H1 (cell line): Measurements from ENCODE around the gene RASGRP3. TPM values are rescaled to one million over a fixed set of nuclear protein-coding genes. Genes with fewer than 3 reads are reported as not detected.

Source experiments
- CTCF ChIA-PET: fragments of 300-600 bp; sonication (Branson Sonifier 250); formaldehyde crosslinking; loops from one replicate; lab custom pipeline; 2021; ENCODE audit not compliant: partially characterized antibody; lab: Charles Lee
- POLR2A ChIA-PET: fragments of 300-600 bp; sonication (Branson Sonifier 250); formaldehyde crosslinking; loops from one replicate; lab custom pipeline; 2021; ENCODE audit warnings: inconsistent platforms; ENCODE audit not compliant: partially characterized antibody; lab: Charles Lee
- DNase-seq, 2 experiments: peaks; one replicate each; pipeline versions ENCODE4 v3.0.0 to v3.0.0-alpha.2; 2010 to 2022; ENCODE audit warnings: low spot score in 2 of 2, low read depth in 1 of 2, mixed read lengths in 1 of 2
- FAIRE-seq: peaks from 2 replicates; lab custom pipeline; 2011; peaks lifted over from hg19 to GRCh38; lab: Jason Lieb, UNC
- H2AFZ ChIP-seq: 2 replicates; pipeline ENCODE4 v1.8.1; 2012; ENCODE audit warnings: low read length, inconsistent platforms
- H2AK5ac ChIP-seq: 2 replicates; pipeline ENCODE4 v1.6.1; 2013; ENCODE audit warnings: low read depth, low read length
- H2BK120ac ChIP-seq: replicated peaks from 2 replicates; pipeline ENCODE3; 2013; ENCODE audit warnings: low read depth, low read length, inconsistent platforms
- H2BK12ac ChIP-seq: 2 replicates; pipeline ENCODE4 v1.6.1; 2013; ENCODE audit warnings: low read depth, low read length
- H2BK15ac ChIP-seq: 2 replicates; pipeline ENCODE4 v1.6.1; 2013; ENCODE audit warnings: low read length
- H2BK20ac ChIP-seq: 2 replicates; pipeline ENCODE4 v1.6.1; 2013; ENCODE audit warnings: low read length
- H2BK5ac ChIP-seq: 2 replicates; pipeline ENCODE4 v1.6.1; 2013; ENCODE audit warnings: low read depth, low read length
- H3K14ac ChIP-seq: 2 replicates; pipeline ENCODE4 v1.6.1; 2013; ENCODE audit warnings: inconsistent platforms; ENCODE audit not compliant: insufficient read length
- H3K18ac ChIP-seq: 2 replicates; pipeline ENCODE4 v1.6.1; 2013; ENCODE audit warnings: low read length; ENCODE audit errors: extremely low read depth
- H3K23ac ChIP-seq: 2 replicates; pipeline ENCODE4 v1.6.1; 2013; ENCODE audit warnings: inconsistent platforms; ENCODE audit not compliant: insufficient read length
- H3K23me2 ChIP-seq: 2 replicates; pipeline ENCODE4 v1.6.1; 2013; ENCODE audit warnings: low read depth, low read length
- H3K27ac ChIP-seq: 2 replicates; pipeline ENCODE4 v1.6.1; 2011; ENCODE audit warnings: low read depth, low read length, inconsistent platforms
- H3K27me3 ChIP-seq, 4 experiments: replicated peaks in 1 of 4; 1 replicate in 1 of 4; 2 replicates in 3 of 4; pipeline versions ENCODE4 v1.6.1 to v1.8.1; 2011 to 2013; ENCODE audit warnings: low read length in 3 of 4, mild to moderate bottlenecking in 3 of 4, inconsistent platforms in 2 of 4, mixed read lengths in 2 of 4, moderate library complexity in 1 of 4; ENCODE audit not compliant: control insufficient read depth in 3 of 4, insufficient read depth in 3 of 4; ENCODE audit errors: extremely low read depth in 1 of 4
- H3K36me3 ChIP-seq, 4 experiments: 2 replicates each; pipeline versions ENCODE4 v1.6.1 to v1.8.1; 2011 to 2013; ENCODE audit warnings: mild to moderate bottlenecking in 4 of 4, low read length in 3 of 4, moderate library complexity in 2 of 4, control low read depth in 1 of 4, inconsistent platforms in 1 of 4; ENCODE audit not compliant: insufficient read depth in 4 of 4, control insufficient read depth in 2 of 4
- H3K4ac ChIP-seq: replicated peaks from 2 replicates; pipeline ENCODE3; 2013; ENCODE audit warnings: low read length, low read depth, mixed read lengths, inconsistent platforms; ENCODE audit not compliant: insufficient read length
- H3K4me1 ChIP-seq, 4 experiments: replicated peaks in 1 of 4; 1 replicate in 1 of 4; 2 replicates in 3 of 4; pipeline versions ENCODE4 v1.6.1 to v1.8.1; 2011 to 2013; ENCODE audit warnings: low read length in 3 of 4, inconsistent platforms in 2 of 4, mixed read lengths in 1 of 4; ENCODE audit not compliant: insufficient read depth in 4 of 4, control insufficient read depth in 3 of 4
- H3K4me2 ChIP-seq, 2 experiments: 2 replicates each; pipeline versions ENCODE4 v1.6.1 to v1.8.1; 2011 to 2013; ENCODE audit warnings: low read depth in 2 of 2, low read length in 2 of 2, control low read depth in 1 of 2, inconsistent platforms in 1 of 2, mild to moderate bottlenecking in 1 of 2; ENCODE audit not compliant: insufficient read depth in 1 of 2
- H3K4me3 ChIP-seq, 4 experiments: fragments of 200-600, 300-600 bp in 1 of 4; sonication (generic), shearing (Covaris generic), sonication (Bioruptor Twin) in 1 of 4; 2 replicates each; pipeline versions ENCODE4 v1.5.1 to v1.8.1; 2011 to 2016; ENCODE audit warnings: low read length in 4 of 4, low read depth in 3 of 4, control low read depth in 2 of 4, inconsistent platforms in 2 of 4, mild to moderate bottlenecking in 2 of 4, mixed read lengths in 1 of 4, moderate library complexity in 1 of 4; ENCODE audit not compliant: insufficient read depth in 2 of 4; ENCODE audit errors: extremely low read depth in 1 of 4
- H3K56ac ChIP-seq: replicated peaks from 2 replicates; pipeline ENCODE3; 2013; ENCODE audit warnings: low read depth, mild to moderate bottlenecking, mixed read lengths, low read length, inconsistent platforms; ENCODE audit not compliant: insufficient read length
- H3K79me1 ChIP-seq: 2 replicates; pipeline ENCODE4 v1.6.1; 2013; ENCODE audit warnings: low read depth, low read length, control low read depth
- H3K79me2 ChIP-seq, 2 experiments: 2 replicates each; pipeline versions ENCODE4 v1.6.1 to v1.8.1; 2012 to 2013; ENCODE audit warnings: low read length in 2 of 2, mild to moderate bottlenecking in 2 of 2, inconsistent platforms in 1 of 2; ENCODE audit not compliant: insufficient read depth in 2 of 2, control insufficient read depth in 1 of 2
- H3K9ac ChIP-seq, 4 experiments: replicated peaks in 1 of 4; 1 replicate in 1 of 4; 2 replicates in 3 of 4; pipeline versions ENCODE4 v1.6.1 to v1.8.1; 2011 to 2013; ENCODE audit warnings: low read depth in 3 of 4, low read length in 3 of 4, control low read depth in 2 of 4, mild to moderate bottlenecking in 2 of 4, moderate library complexity in 2 of 4, inconsistent platforms in 1 of 4; ENCODE audit errors: extremely low read depth in 1 of 4
- H3K9me3 ChIP-seq, 2 experiments: 2 replicates each; pipeline versions ENCODE4 v1.6.1 to v1.8.1; 2012 to 2013; ENCODE audit warnings: mild to moderate bottlenecking in 2 of 2, moderate library complexity in 2 of 2, control low read depth in 1 of 2, inconsistent platforms in 1 of 2, low read depth in 1 of 2, low read length in 1 of 2, mixed read lengths in 1 of 2; ENCODE audit not compliant: insufficient read depth in 2 of 2
- H4K20me1 ChIP-seq, 2 experiments: replicated peaks in 1 of 2; 2 replicates each; pipeline versions ENCODE3 to v1.8.1; 2011 to 2013; ENCODE audit warnings: inconsistent platforms in 2 of 2, low read length in 2 of 2, mild to moderate bottlenecking in 1 of 2; ENCODE audit not compliant: insufficient read depth in 2 of 2, control insufficient read depth in 1 of 2
- H4K5ac ChIP-seq: 2 replicates; pipeline ENCODE4 v1.6.1; 2013; ENCODE audit warnings: low read length, low read depth, mixed read lengths, inconsistent platforms; ENCODE audit not compliant: insufficient read length
- H4K8ac ChIP-seq: 2 replicates; pipeline ENCODE4 v1.8.0; 2013; ENCODE audit warnings: mild to moderate bottlenecking, moderate library complexity, low read length, inconsistent platforms; ENCODE audit not compliant: insufficient read depth; ENCODE audit errors: extremely low read depth
- H4K91ac ChIP-seq: replicated peaks from 2 replicates; pipeline ENCODE3; 2013; ENCODE audit warnings: low read length, mixed read lengths, inconsistent platforms; ENCODE audit not compliant: insufficient read length
- BRCA1 ChIP-seq: IDR thresholded peaks from 2 replicates; pipeline ENCODE4 v1.6.1; 2012; ENCODE audit warnings: low read depth, low read length, improper control_type of control experiment
- CHD1 ChIP-seq: IDR thresholded peaks from 2 replicates; pipeline ENCODE4 v1.6.1; 2012; ENCODE audit warnings: low read depth, low read length, improper control_type of control experiment
- CHD2 ChIP-seq: IDR thresholded peaks from 2 replicates; pipeline ENCODE4 v1.6.1; 2012; ENCODE audit warnings: low read length, improper control_type of control experiment
- CREB1 ChIP-seq: IDR thresholded peaks from 2 replicates; pipeline ENCODE4 v1.6.1; 2012; ENCODE audit warnings: inconsistent platforms
- EGR1 ChIP-seq: IDR thresholded peaks from 2 replicates; pipeline ENCODE4 v1.6.1; 2011; ENCODE audit warnings: low read depth, low read length, borderline replicate concordance
- EP300 ChIP-seq, 2 experiments: IDR thresholded peaks; 1 replicate in 1 of 2; 2 replicates in 1 of 2; pipeline ENCODE4 v1.6.1; 2011 to 2012; ENCODE audit warnings: low read depth in 2 of 2, low read length in 2 of 2, mild to moderate bottlenecking in 2 of 2, borderline replicate concordance in 1 of 2, inconsistent platforms in 1 of 2, moderate library complexity in 1 of 2
- GABPA ChIP-seq: IDR thresholded peaks from 2 replicates; pipeline ENCODE4 v1.6.1; 2011; ENCODE audit warnings: mild to moderate bottlenecking, low read length, moderate library complexity, borderline replicate concordance; ENCODE audit not compliant: insufficient read depth
- KDM1A ChIP-seq: fragments of 200-600, 300-600 bp; sonication (generic); IDR thresholded peaks from 2 replicates; pipeline ENCODE4 v1.7.1; 2016; ENCODE audit warnings: mild to moderate bottlenecking, low read length, borderline replicate concordance
- NRF1 ChIP-seq: IDR thresholded peaks from 2 replicates; pipeline ENCODE4 v1.6.1; 2011; ENCODE audit warnings: mild to moderate bottlenecking, low read depth, low read length, improper control_type of control experiment
- POLR2A ChIP-seq, 2 experiments: IDR thresholded peaks; 1 replicate in 1 of 2; 2 replicates in 1 of 2; pipeline ENCODE4 v1.6.1; 2011; ENCODE audit warnings: low read depth in 2 of 2, low read length in 2 of 2, mild to moderate bottlenecking in 2 of 2; ENCODE audit errors: control extremely low read depth in 1 of 2
- SRF ChIP-seq: IDR thresholded peaks from 2 replicates; pipeline ENCODE4 v1.6.1; 2011; ENCODE audit warnings: mild to moderate bottlenecking, low read depth, low read length, moderate library complexity
- YY1 ChIP-seq: IDR thresholded peaks from 2 replicates; pipeline ENCODE4 v1.6.1; 2011; ENCODE audit warnings: low read depth, mild to moderate bottlenecking, low read length
- ZNF274 ChIP-seq: IDR thresholded peaks from 2 replicates; pipeline ENCODE4 v1.7.0; 2012; ENCODE audit warnings: low read length, borderline replicate concordance; ENCODE audit errors: extremely low read depth
- WGBS, 2 experiments: shearing (Covaris generic) in 1 of 2; methylation state at CpG; one replicate each; pipeline versions ENCODE4 v1.1.6 to v1.1.7; 2013 to 2015; ENCODE audit warnings: low lambda C conversion rate in 2 of 2, mixed read lengths in 2 of 2, inconsistent platforms in 1 of 2, low coverage in 1 of 2, missing lambda C conversion rate in 1 of 2; ENCODE audit not compliant: insufficient replicate concordance in 2 of 2, insufficient coverage in 1 of 2, insufficient read length in 1 of 2; ENCODE audit errors: extremely low coverage in 1 of 2, missing lambda C conversion rate in 1 of 2; 5-methylcytosine and 5-hydroxymethylcytosine counted together
- polyA plus RNA-seq, 7 experiments: library from polyadenylated mRNA; depleted of rRNA in 3 of 7; stranded (reverse) in 5 of 7; unstranded in 2 of 7; fragments of >200 nt in 5 of 7; fragments of 200-250 nt in 2 of 7; gene quantifications; 1 replicate in 5 of 7; 2 replicates in 1 of 7; 4 replicates in 1 of 7; pipeline versions ENCODE4 v1.2.1 to v1.2.3, GENCODE V29; 2011 to 2013; ENCODE audit warnings: missing spikeins in 2 of 7, mixed read lengths in 2 of 7
- total RNA-seq: library from RNA; stranded (reverse); fragmentation: NEBNext Ultra II Directional; extraction: Animal tissue kit (Norgen Biotek cat#: 25700); gene quantifications from 2 replicates; pipeline ENCODE4 v1.2.1, GENCODE V29; 2021
- TF ChIP-seq, protein P1 (sequence below): IDR thresholded peaks from 2 replicates; pipeline ENCODE4 v1.6.1; 2012; ENCODE audit warnings: low read length, inconsistent platforms

Gene RASGRP3
- total and polyA plus RNA-seq, 2 of the 8 experiments (the other 6 are each of a cell fraction or from before 2014, with no cell fraction given), result 0.06 TPM; not detected in 1

DNA sequence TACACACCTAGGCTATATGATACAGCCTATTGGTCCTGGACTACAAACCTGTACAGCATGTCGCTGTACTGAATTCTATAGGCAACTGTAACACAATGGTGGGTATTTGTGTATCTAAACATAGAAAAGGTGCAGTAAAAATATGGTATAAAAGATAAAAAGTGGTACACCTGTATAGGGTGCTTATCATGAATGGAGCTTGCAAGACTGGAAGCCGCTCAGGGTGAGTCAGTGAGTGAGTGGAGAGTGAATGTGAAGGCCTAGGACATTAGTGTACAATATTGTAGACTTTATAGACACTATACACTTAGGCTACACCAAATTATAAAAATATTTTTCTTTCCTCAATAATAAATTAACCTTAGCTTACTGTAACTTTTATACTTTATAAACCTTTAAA, 41.8 kb downstream of the RASGRP3 start:
- H2BK120ac ChIP-seq, result no peak overlapping the region
- no peak overlapping the region for H3K4me3 ChIP-seq
- no peak for DNase-seq
- no peak overlapping the region for H3K4me2 ChIP-seq
- no peaks in the 10 kb centered on the region for H3K79me1 ChIP-seq
- no peak overlapping the region for H3K56ac ChIP-seq
- no peak overlapping the region for H2BK12ac ChIP-seq
- H4K5ac ChIP-seq, result no peak overlapping the region
- H3K14ac ChIP-seq, result no peak overlapping the region
- no peak overlapping the region for H3K4ac ChIP-seq
- no peak overlapping the region for H3K9ac ChIP-seq
- H3K79me2 ChIP-seq, result no peaks in the 10 kb centered on the region
- H2BK20ac ChIP-seq, result no peak overlapping the region
- no peak overlapping the region for H3K27ac ChIP-seq
- no peaks in the 10 kb centered on the region for H3K23me2 ChIP-seq
- WGBS, 2 experiments, result 96% methylated on average over 2 of the region's 2 CpGs; no CpG with 5 or more reads in 1 of the 2 experiments
- no peaks in the 10 kb centered on the region for H3K27me3 ChIP-seq
- no peak overlapping the region for H2AK5ac ChIP-seq
- no peak overlapping the region for H2BK15ac ChIP-seq
- H3K9me3 ChIP-seq, result peaks cover 0 to 2% of the 10 kb centered on the region in 2 experiments; a peak in 1 of 4 replicates
- no peak overlapping the region for H3K23ac ChIP-seq
- POLR2A ChIA-PET, result no interaction called here
- no peaks in the 10 kb centered on the region for H3K4me1 ChIP-seq
- CTCF ChIA-PET, result no interaction called here
- H2AFZ ChIP-seq, result no peak overlapping the region
- H4K91ac ChIP-seq, result no peak overlapping the region
- TF ChIP-seq CREB1 (no peak), SRF (no peak), EP300 (IDR thresholded peaks at IDR 0.05; ENCODE audit: borderline replicate concordance in 1 of 2, low read depth in 2 of 2, low read length in 2 of 2) (no peak), CHD1 (no peak), NRF1 (no peak), GABPA (no peak), CHD2 (no peak), ZNF274 (no peak), EGR1 (no peak), POLR2A (IDR thresholded peaks at IDR 0.05; ENCODE audit: control extremely low read depth in 1 of 2, low read depth in 2 of 2, low read length in 2 of 2) (no peak), KDM1A (no peak), BRCA1 (no peak), YY1 (no peak)
- TF ChIP-seq, protein P1, sequence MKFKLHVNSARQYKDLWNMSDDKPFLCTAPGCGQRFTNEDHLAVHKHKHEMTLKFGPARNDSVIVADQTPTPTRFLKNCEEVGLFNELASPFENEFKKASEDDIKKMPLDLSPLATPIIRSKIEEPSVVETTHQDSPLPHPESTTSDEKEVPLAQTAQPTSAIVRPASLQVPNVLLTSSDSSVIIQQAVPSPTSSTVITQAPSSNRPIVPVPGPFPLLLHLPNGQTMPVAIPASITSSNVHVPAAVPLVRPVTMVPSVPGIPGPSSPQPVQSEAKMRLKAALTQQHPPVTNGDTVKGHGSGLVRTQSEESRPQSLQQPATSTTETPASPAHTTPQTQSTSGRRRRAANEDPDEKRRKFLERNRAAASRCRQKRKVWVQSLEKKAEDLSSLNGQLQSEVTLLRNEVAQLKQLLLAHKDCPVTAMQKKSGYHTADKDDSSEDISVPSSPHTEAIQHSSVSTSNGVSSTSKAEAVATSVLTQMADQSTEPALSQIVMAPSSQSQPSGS, result no peak
- TF ChIP-seq, all 59 proteins: peak for 0
- Histone ChIP-seq H2BK5ac (no peak overlapping the region), H3K18ac (no peak overlapping the region), H4K8ac (no peak overlapping the region), H3K36me3 (no peaks in the 10 kb centered on the region), H4K20me1 (no peaks in the 10 kb centered on the region)
- FAIRE-seq, result no peak
